Measurements from ENCODE around the gene MRPS12. TPM values are rescaled to one million over a fixed set of nuclear protein-coding genes. Genes with fewer than 3 reads are reported as not detected.

Gene MRPS12
- total and polyA plus RNA-seq, 2 of the 13 experiments (the other 11 are each of a cell fraction or from before 2014, with no cell fraction given), result 27.5 to 54.8 TPM

GRCh38 chr19:38899447-38900201 lies 31.1 kb upstream of the MRPS12 start, which contains the start of the genes NFKBIB and SIRT2 (continued):
- peak; percentile 61; the same call in 1 of the 2 replicates for TF ChIP-seq HES4 (CRISPR knock-in tag; IDR thresholded peaks at IDR 0.05; ENCODE audit: borderline replicate concordance)
- peak; percentile 96 for TF ChIP-seq ZBTB21 (CRISPR knock-in tag; IDR thresholded peaks at IDR 0.05)
- no peak for TF ChIP-seq TSC22D2 (CRISPR knock-in tag; IDR thresholded peaks at IDR 0.05; ENCODE audit: borderline replicate concordance)
- TF ChIP-seq, protein P1, sequence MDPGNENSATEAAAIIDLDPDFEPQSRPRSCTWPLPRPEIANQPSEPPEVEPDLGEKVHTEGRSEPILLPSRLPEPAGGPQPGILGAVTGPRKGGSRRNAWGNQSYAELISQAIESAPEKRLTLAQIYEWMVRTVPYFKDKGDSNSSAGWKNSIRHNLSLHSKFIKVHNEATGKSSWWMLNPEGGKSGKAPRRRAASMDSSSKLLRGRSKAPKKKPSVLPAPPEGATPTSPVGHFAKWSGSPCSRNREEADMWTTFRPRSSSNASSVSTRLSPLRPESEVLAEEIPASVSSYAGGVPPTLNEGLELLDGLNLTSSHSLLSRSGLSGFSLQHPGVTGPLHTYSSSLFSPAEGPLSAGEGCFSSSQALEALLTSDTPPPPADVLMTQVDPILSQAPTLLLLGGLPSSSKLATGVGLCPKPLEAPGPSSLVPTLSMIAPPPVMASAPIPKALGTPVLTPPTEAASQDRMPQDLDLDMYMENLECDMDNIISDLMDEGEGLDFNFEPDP (CRISPR knock-in tag; conservative IDR thresholded peaks at IDR 0.05), result no peak
- no peak for TF ChIP-seq FOXP1 (IDR thresholded peaks at IDR 0.05)
- TF ChIP-seq FOXP1 (CRISPR knock-in tag; IDR thresholded peaks at IDR 0.05), result 0 out of 2 replicates have a peak, but pooled peaks have one; percentile 36
- TF ChIP-seq RFXANK (CRISPR knock-in tag; IDR thresholded peaks at IDR 0.05), result 0 out of 2 replicates have a peak, but pooled peaks have one; percentile 51
- TF ChIP-seq ZNF550 (CRISPR knock-in tag; IDR thresholded peaks at IDR 0.05; ENCODE audit: borderline replicate concordance), result no peak
- TF ChIP-seq TCF12 (IDR thresholded peaks at IDR 0.05), result no peak
- no peak for TF ChIP-seq TCF12 (CRISPR knock-in tag; IDR thresholded peaks at IDR 0.05)
- TF ChIP-seq HMGA1 (CRISPR knock-in tag; conservative IDR thresholded peaks at IDR 0.05), result no peak
- TF ChIP-seq NFIB (CRISPR knock-in tag; IDR thresholded peaks at IDR 0.05; ENCODE audit: borderline replicate concordance), result no peak
- peak; percentile 86 for TF ChIP-seq ZFY (CRISPR knock-in tag; IDR thresholded peaks at IDR 0.05)
- TF ChIP-seq HNRNPLL (IDR thresholded peaks at IDR 0.05; ENCODE audit: low read depth, low read length, poor library complexity, severe bottlenecking), result peak; percentile 65
- TF ChIP-seq ZNF263 (CRISPR knock-in tag; IDR thresholded peaks at IDR 0.05), result peak; percentile 95
- no peak for TF ChIP-seq ZFP62 (CRISPR knock-in tag; IDR thresholded peaks at IDR 0.05)
- TF ChIP-seq, protein P2, sequence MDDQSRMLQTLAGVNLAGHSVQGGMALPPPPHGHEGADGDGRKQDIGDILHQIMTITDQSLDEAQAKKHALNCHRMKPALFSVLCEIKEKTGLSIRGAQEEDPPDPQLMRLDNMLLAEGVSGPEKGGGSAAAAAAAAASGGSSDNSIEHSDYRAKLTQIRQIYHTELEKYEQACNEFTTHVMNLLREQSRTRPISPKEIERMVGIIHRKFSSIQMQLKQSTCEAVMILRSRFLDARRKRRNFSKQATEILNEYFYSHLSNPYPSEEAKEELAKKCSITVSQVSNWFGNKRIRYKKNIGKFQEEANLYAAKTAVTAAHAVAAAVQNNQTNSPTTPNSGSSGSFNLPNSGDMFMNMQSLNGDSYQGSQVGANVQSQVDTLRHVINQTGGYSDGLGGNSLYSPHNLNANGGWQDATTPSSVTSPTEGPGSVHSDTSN (CRISPR knock-in tag; IDR thresholded peaks at IDR 0.05; ENCODE audit: borderline replicate concordance), result no peak
- TF ChIP-seq, protein P3, sequence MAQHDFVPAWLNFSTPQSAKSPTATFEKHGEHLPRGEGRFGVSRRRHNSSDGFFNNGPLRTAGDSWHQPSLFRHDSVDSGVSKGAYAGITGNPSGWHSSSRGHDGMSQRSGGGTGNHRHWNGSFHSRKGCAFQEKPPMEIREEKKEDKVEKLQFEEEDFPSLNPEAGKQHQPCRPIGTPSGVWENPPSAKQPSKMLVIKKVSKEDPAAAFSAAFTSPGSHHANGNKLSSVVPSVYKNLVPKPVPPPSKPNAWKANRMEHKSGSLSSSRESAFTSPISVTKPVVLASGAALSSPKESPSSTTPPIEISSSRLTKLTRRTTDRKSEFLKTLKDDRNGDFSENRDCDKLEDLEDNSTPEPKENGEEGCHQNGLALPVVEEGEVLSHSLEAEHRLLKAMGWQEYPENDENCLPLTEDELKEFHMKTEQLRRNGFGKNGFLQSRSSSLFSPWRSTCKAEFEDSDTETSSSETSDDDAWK (CRISPR knock-in tag; IDR thresholded peaks at IDR 0.05), result no peak
- peak; percentile 60; the same call in 1 of the 2 replicates for TF ChIP-seq AHDC1 (CRISPR knock-in tag; IDR thresholded peaks at IDR 0.05; ENCODE audit: borderline replicate concordance)
- no peak for TF ChIP-seq NCOA5 (CRISPR knock-in tag; IDR thresholded peaks at IDR 0.05)
- no peak for TF ChIP-seq SP140L (CRISPR knock-in tag; IDR thresholded peaks at IDR 0.05; ENCODE audit: borderline replicate concordance)
- no peak for TF ChIP-seq ADNP (CRISPR knock-in tag; IDR thresholded peaks at IDR 0.05)
